ENCODE measurements around the gene AGR2. TPM values are rescaled to one million over a fixed set of nuclear protein-coding genes. Genes with fewer than 3 reads are reported as not detected.
A peak's percentile ranks its signal among the peaks of the same experiment; 100 is the strongest.

The AGR2 gene
- total and polyA plus RNA-seq, 8 donors = 32.1 to 2,927 (median 186) TPM

- no peak for DNase-seq
- intact Hi-C loops (cut with DNase I; ENCODE audit: low total_unique reads) = no loop called here
- WGBS, 5 donors = 83 to 91% (median 89%) methylated on average over 12 of the region's 12 CpGs
- Histone ChIP-seq H3K27me3 (no peaks in the 10 kb centered on the region), H3K9me3 (peaks cover 0 to 4% (median 0%) of the 10 kb centered on the region in 4 donors), H3K27ac (no peak overlapping the region), H3K4me1 (peaks cover 0 to 36% (median 14%) of the 10 kb centered on the region in 4 donors), H3K4me3 (no peak overlapping the region), H3K36me3 (no peaks in the 10 kb centered on the region)
- no peak for TF ChIP-seq EP300 (IDR thresholded peaks at IDR 0.05)
- no peak for TF ChIP-seq POLR2AphosphoS5 (IDR thresholded peaks at IDR 0.05)
- TF ChIP-seq CTCF (IDR thresholded peaks at IDR 0.05) = no peak
- TF ChIP-seq POLR2A (IDR thresholded peaks at IDR 0.05) = no peak
Measured at GRCh38 chr7:16849296-16850148, 44.7 kb upstream of the AGR2 start.

DNA sequence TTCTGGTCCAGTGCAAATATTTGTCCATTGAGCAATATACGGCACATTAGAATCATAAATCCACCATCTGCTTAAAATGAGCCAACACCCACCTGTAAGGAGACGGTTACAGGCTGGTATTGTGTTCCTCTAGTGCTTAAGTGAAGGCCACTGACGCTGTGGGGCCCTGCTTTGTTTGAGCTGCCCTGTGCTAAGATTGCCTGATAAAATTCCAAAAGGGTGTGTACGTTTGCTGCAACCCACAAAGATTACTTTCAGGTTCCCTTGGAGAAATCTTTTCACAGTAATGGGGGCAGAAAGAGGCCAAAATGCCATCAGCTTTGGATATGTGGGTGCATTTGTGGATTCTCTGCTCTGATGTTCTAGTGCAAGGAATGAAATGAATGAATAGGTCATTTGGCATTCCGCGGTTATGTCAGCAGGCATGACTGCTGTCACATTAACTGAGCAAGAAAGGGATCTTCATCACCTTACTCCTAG, 42.6 kb upstream of the AGR2 start:
- Histone ChIP-seq H3K4me3 (no peak overlapping the region), H3K27me3 (no peaks in the 10 kb centered on the region), H3K27ac (peak overlapping the region; percentile 1 to 66 (median 63)), H3K4me1 (peaks cover 0 to 36% (median 14%) of the 10 kb centered on the region in 4 donors), H3K36me3 (no peaks in the 10 kb centered on the region), H3K9me3 (peaks cover 0 to 4% (median 0%) of the 10 kb centered on the region in 4 donors)
- TF ChIP-seq POLR2A (IDR thresholded peaks at IDR 0.05) (no peak), POLR2AphosphoS5 (IDR thresholded peaks at IDR 0.05) (peak in 2 of 3 donors; percentile 59 to 87), EP300 (IDR thresholded peaks at IDR 0.05) (no peak)
- peak; percentile 77 to 86 for DNase-seq
- intact Hi-C loops (cut with DNase I; ENCODE audit: low total_unique reads) = no loop called here
- WGBS, 5 donors = 27 to 60% (median 30%) methylated on average over 6 of the region's 6 CpGs

DNA sequence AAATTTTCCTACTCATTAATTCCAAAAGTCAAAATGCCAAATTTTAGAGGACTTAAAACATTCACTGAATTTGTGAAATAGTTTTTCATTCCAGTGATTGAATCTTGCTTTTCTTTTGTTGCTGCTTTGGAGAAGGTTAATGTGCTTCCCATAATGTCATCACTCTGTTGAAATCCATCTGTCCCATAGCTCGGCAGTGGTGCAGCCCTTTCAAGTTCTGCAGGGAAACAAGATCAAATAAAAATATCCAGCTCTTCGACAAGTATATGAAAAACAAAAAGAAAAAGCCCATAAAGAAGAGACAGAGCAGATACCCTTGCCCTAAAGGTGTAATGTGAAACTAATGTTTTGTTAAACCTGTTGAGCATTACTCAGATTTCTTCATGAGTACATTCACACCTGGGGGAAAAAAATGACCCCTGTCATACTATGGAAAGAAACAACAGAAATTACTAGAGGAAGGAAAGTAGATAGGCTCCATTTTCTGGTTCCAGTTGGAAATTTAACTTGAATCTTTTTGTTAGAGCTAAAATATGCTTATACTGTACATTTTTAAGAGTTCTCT, 41.9 kb upstream of the AGR2 start:
- TF ChIP-seq POLR2A (IDR thresholded peaks at IDR 0.05) (no peak), EP300 (IDR thresholded peaks at IDR 0.05) (no peak), CTCF (IDR thresholded peaks at IDR 0.05) (no peak), POLR2AphosphoS5 (IDR thresholded peaks at IDR 0.05) (no peak)
- Histone ChIP-seq H3K27ac (peak overlapping the region in 4 of 5 donors; percentile 56 to 66 (median 62)), H3K9me3 (peaks cover 0 to 4% (median 0%) of the 10 kb centered on the region in 4 donors), H3K36me3 (no peaks in the 10 kb centered on the region), H3K27me3 (no peaks in the 10 kb centered on the region), H3K4me3 (no peak overlapping the region), H3K4me1 (peaks cover 0 to 31% (median 14%) of the 10 kb centered on the region in 4 donors)
- intact Hi-C loops (cut with DNase I; ENCODE audit: low total_unique reads) = no loop called here
- peak in 1 of 2 donors; percentile 20 for DNase-seq
- 22 to 52% (median 33%) methylated on average over 2 of the region's 2 CpGs for WGBS, 5 donors

DNA sequence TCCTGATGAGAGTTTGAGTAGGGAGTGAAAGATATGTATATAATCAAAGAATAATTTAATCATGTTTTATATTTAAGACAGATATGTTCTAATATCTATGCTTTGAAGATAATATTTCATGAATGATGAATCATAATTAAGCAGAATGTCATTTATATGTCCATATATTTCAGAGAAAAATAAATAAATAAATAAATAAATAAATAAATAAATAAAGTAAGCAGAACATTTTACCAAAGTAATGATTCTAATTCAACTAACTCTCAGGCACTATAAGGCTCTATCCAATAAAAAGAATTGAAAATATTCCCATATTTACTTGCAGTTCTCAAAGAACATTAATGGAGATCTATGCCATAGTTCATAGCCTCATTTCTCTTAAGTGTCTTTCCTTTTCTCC, 40.9 kb upstream of the AGR2 start:
- no peak for DNase-seq
- Histone ChIP-seq H3K36me3 (no peaks in the 10 kb centered on the region), H3K4me1 (peaks cover 0 to 24% (median 11%) of the 10 kb centered on the region in 4 donors), H3K27me3 (no peaks in the 10 kb centered on the region), H3K4me3 (no peak overlapping the region), H3K9me3 (no peaks in the 10 kb centered on the region), H3K27ac (peak overlapping the region in 2 of 5 donors; percentile 59 to 65)
- TF ChIP-seq CTCF (IDR thresholded peaks at IDR 0.05) (no peak), EP300 (IDR thresholded peaks at IDR 0.05) (no peak), POLR2A (IDR thresholded peaks at IDR 0.05) (no peak), POLR2AphosphoS5 (IDR thresholded peaks at IDR 0.05) (no peak)
- intact Hi-C loops (cut with DNase I; ENCODE audit: low total_unique reads) = no loop called here

All from stomach (tissue), 9 donors.